ENCODE results near the gene SLC50A1.

SLC50A1 gene

GRCh38 chr1:155172732-155173477 lies 37.3 kb downstream of the SLC50A1 start, which contains the start of gene KRTCAP2:
KRTCAP2 (minus strand) TSS chr1:155173304; CDS start chr1:155173224, 80 bp downstream.
- H3K4me3 ChIP-seq (IDR thresholded peaks at IDR 0.05; ENCODE audit: insufficient read depth, low read depth, low read length): peak within 1 kb of the TSS; percentile 92
- peak within 1 kb of the TSS; percentile 53 for H3K27ac ChIP-seq
- peak within 1 kb of the TSS; percentile 68 for H2AFZ ChIP-seq (ENCODE audit: low read depth)
- H3K4me1 ChIP-seq (ENCODE audit: low read depth, poor library complexity, severe bottlenecking): peaks cover 41% of the 10 kb centered on the region
- H3K9ac ChIP-seq: peak within 1 kb of the TSS; percentile 74
- no peaks in the 10 kb centered on the region for H4K20me1 ChIP-seq (ENCODE audit: insufficient read depth)
- H3K27me3 ChIP-seq (ENCODE audit: insufficient read depth, low read depth): no peaks in the 10 kb centered on the region
- no peaks in the 10 kb centered on the region; the same call in 1 of the 2 replicates for H3K36me3 ChIP-seq (ENCODE audit: insufficient read depth)
- peak within 1 kb of the TSS; percentile 97 for H3K4me2 ChIP-seq
- H3K79me2 ChIP-seq (ENCODE audit: insufficient read depth, low read depth): peaks cover 18% of the 10 kb centered on the region
- peak; percentile 100 for TF ChIP-seq CTCF (conservative IDR thresholded peaks at IDR 0.05; ENCODE audit: low read depth, low read length)

GRCh38 chr1:155173478-155174323 lies 38.0 kb downstream of the SLC50A1 start, which contains the start of gene TRIM46:
TRIM46 (plus strand) TSS chr1:155173849; CDS start chr1:155173967, 118 bp downstream.
- Histone ChIP-seq H2AFZ (ENCODE audit: low read depth) (peak within 1 kb of the TSS; percentile 68), H3K9ac (peak within 1 kb of the TSS; percentile 74), H4K20me1 (ENCODE audit: insufficient read depth) (no peaks in the 10 kb centered on the region), H3K27ac (peak within 1 kb of the TSS; percentile 53), H3K79me2 (ENCODE audit: insufficient read depth, low read depth) (peaks cover 18% of the 10 kb centered on the region), H3K4me3 (IDR thresholded peaks at IDR 0.05; ENCODE audit: insufficient read depth, low read depth, low read length) (peak within 1 kb of the TSS; percentile 92), H3K4me1 (ENCODE audit: low read depth, poor library complexity, severe bottlenecking) (peaks cover 38% of the 10 kb centered on the region), H3K36me3 (ENCODE audit: insufficient read depth) (no peaks in the 10 kb centered on the region; the same call in 1 of the 2 replicates), H3K27me3 (ENCODE audit: insufficient read depth, low read depth) (no peaks in the 10 kb centered on the region), H3K4me2 (peak within 1 kb of the TSS; percentile 97)
- peak; percentile 96 for TF ChIP-seq CTCF (conservative IDR thresholded peaks at IDR 0.05; ENCODE audit: low read depth, low read length)

- Histone ChIP-seq H3K27me3 (ENCODE audit: insufficient read depth, low read depth) (no peaks in the 10 kb centered on the region), H4K20me1 (ENCODE audit: insufficient read depth) (no peaks in the 10 kb centered on the region), H2AFZ (ENCODE audit: low read depth) (peak overlapping the region; percentile 68), H3K4me2 (peak overlapping the region; percentile 97), H3K9ac (peak overlapping the region; percentile 74), H3K79me2 (ENCODE audit: insufficient read depth, low read depth) (peaks cover 18% of the 10 kb centered on the region), H3K36me3 (ENCODE audit: insufficient read depth) (no peaks in the 10 kb centered on the region; the same call in 1 of the 2 replicates), H3K4me1 (ENCODE audit: low read depth, poor library complexity, severe bottlenecking) (peaks cover 38% of the 10 kb centered on the region), H3K4me3 (IDR thresholded peaks at IDR 0.05; ENCODE audit: insufficient read depth, low read depth, low read length) (peak overlapping the region; percentile 92), H3K27ac (peak overlapping the region; percentile 53; the same call in 1 of the 2 replicates)
- no peak for TF ChIP-seq CTCF (conservative IDR thresholded peaks at IDR 0.05; ENCODE audit: low read depth, low read length)
These were observed 39.0 kb downstream of the SLC50A1 start for GRCh38 chr1:155174324-155175280.
